Upper lobe of left lung (tissue), 4 donors: Measurements from ENCODE around the gene LRRC8E.

Experiments used
- CTCF ChIP-seq, 6 experiments: fragments of 450-650 bp in 4 of 6; fragments of 200-600 bp in 2 of 6; sonication (generic) in 2 of 6; IDR thresholded peaks; one replicate each; pipeline ENCODE4 v1.5.1; 2016 to 2019; ENCODE audit warnings: antibody characterized with exemption in 6 of 6
- POLR2AphosphoS5 ChIP-seq, 2 donors: sonication (generic); formaldehyde crosslinking; IDR thresholded peaks; one replicate each; pipeline ENCODE4 v1.5.1; 2017; ENCODE audit warnings: antibody characterized with exemption in 2 of 2

GRCh38 chr19:7885818-7886217 lies 2.5 kb upstream of the LRRC8E start:
- no peak for TF ChIP-seq POLR2AphosphoS5 (IDR thresholded peaks at IDR 0.05)
- no peak for TF ChIP-seq CTCF (IDR thresholded peaks at IDR 0.05)
